ENCODE measurements around the gene PFDN6.
"Not testable (repeated sequence)": the region's sequence is repeated elsewhere in the genome, so short reads cannot be mapped to it uniquely, and the experiment has no call there.

DNA sequence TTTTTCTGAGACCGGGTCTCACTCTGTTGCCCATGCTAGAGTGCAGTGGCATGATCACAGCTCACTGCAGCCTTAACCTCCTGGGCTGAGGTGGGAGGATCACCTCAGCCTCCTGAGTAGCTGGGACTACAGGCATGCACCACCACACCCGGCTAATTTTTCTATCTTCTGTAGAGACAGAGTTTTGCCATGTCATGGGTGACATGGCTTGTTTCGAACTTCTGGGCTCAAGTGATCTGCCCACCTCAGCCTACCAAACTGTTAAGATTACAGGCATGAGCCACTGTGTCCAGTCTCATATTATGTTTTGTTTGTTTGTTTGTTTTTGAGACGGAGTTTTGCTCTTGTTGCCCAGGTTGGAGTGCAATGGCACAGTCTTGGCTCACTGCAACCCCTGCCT is 4.2 kb upstream of the PFDN6 start:
- not testable (repeated sequence) for TF ChIP-seq POLR2A (IDR thresholded peaks at IDR 0.05; ENCODE audit: low read depth, low read length); TAF1 (IDR thresholded peaks at IDR 0.05; ENCODE audit: borderline replicate concordance, low read depth, low read length)

All from GM12892 (cell line).